HG02943 (cell line): ENCODE results near the gene AGBL1.
"Not testable (repeated sequence)": the region's sequence is repeated elsewhere in the genome, so short reads cannot be mapped to it uniquely, and the experiment has no call there.

Experiments
- ATAC-seq: cut with Tn5 transposase; IDR thresholded peaks from one replicate; pipeline ENCODE4 v1.9.1; 2021; ENCODE audit warnings: mild to moderate bottlenecking, low read depth, moderate library complexity; ENCODE audit not compliant: unreplicated experiment

Gene AGBL1

DNA sequence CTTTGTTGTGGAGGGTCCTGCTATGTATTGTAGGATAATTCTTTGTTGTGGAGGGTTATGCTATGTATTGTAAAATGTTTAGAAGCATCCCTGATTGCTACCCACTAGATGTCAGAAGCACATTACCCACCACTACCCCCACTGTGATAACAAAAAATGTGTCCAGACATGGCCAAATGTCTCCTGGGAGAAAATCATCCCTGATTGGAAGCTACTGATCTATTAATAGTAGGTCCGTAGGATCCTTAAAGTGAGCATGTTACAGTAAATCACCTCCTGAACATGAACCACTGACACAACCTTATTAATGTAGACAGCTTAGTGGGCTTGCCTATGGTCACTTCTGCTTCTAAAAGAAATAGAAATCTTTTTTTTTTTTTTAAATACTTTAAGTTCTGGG lies 884.6 kb downstream of the AGBL1 start:
- no peak for ATAC-seq

DNA sequence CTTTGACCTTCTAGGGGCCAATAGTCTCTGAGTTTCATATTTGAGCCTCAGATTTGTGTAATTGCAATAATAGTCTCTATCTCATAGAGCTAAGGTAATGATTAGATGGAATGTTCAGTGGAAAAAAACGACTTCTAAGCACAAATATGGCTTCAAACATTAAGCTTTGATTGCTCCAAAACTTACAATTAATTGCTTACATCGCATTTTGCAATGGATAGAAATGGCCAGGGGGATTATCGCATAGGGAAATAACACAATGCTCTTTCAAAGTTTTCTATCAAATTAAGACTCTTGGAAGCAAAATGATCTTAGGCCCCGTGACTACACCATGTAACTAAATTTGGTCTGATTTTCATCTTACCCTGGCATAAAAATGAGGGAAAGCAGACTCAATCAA lies 888.6 kb downstream of the AGBL1 start:
- ATAC-seq = no peak

DNA sequence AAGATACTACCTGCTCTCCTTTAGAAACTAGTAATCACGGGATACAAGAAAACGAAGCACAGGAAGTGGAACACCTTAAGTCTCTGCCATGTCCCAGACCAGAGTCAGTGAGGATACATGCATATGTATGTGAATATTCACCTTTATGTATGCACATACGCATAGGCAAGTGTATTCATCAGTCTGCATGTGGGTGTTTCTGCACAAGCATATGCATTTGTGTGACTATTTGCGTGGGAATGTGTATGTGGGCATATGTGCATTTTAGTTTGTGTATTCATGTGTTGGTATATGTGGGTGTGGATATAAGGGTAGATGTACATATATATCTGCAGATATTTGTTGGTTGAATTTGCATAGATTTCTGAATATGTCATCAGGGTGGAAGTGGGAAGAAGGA lies 889.7 kb downstream of the AGBL1 start:
- no peak for ATAC-seq

DNA sequence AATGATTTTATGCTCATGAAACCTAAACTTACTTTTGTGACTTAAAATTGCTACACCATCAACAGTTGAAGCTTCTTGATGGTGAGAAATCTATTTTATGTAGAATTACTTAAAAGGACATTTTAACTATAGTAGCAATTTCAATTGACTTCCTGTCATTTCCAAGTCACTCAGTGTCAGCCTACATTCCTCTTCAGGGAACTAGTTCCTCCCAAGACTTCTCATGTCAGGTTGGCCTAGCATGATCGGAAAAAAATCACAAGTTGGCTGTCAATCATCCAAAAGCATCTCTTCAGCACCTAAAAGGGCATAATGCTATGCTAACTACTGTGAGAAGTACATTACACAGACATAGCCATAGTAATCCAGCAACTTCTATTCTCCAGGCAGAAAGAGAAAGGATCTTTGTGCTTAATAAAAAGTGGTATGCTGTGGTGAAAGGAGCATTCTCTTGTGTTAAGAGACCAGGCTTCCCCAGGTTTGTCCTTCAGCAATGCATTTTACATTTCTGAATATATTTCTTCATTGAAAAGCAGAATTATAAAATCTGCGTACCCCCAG lies 893.7 kb downstream of the AGBL1 start:
- ATAC-seq = no peak

DNA sequence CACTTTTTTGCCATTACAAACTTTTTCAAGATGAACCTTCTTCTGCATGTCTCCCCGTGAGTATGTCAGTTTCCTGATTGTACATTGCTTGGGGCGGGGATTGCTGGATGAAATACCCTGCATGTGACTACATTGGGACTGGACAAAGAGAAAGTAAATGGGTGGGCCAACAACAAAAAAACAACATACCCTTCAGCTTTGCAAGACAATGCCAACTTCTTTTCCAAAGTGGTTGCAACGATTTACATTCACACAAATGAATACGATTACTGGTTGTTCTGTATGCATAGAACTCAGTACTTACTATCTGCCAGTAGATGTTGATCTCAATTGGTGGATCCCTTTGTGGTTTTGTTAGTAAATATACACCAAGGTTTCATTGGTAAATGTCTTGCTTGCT lies 908.4 kb downstream of the AGBL1 start:
- no peak for ATAC-seq

DNA sequence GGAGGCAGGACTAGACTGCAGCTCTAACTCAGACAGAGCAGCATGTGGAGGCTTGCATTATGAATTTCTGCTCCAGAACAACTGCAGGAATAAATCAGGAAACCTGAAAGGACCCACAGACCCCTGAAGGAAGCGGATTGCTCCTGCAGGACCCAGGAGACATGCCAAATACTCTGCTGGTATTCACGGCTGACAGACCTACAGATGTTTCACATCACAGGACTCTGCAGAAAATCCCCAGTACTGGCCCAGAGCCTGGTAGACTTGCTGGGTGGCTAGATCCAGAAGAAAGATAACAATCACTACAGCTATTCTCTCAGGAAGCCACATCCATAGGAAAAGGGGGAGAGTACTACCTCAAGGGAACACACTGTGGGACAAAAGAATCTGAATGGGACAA lies 942.1 kb downstream of the AGBL1 start:
- ATAC-seq = no peak

DNA sequence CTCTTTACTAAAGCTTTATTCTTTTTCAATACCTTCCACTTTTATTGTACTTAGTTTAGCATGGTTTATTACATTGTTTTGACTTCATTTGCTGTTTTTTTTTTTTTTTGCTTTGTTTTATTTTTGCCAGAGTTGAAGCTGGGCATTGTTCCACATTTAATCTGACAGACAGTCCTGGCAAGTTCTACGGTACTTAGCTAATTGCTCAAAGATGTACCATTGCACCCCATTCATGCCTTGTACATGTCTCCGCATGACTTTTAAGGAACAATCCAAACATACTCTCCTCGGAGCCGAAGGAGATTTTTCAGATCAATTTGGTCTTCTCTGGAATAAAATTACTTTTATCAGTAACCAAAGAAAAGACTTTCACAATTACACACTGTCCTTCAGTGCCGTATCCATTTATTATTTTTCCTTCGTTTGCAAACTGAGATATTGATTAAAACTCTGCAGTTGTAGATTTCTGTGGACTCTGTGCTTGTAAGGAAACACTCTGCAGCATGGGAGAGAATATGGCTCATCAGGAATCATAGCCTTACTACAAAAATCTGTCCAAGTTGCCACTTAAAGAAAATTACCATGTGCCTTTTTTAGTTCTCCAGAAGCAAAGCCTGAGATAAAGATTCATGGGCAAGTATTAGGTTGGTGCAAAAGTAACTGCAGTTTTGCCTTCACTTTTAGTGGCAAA lies 952.0 kb downstream of the AGBL1 start:
- ATAC-seq = no peak

DNA sequence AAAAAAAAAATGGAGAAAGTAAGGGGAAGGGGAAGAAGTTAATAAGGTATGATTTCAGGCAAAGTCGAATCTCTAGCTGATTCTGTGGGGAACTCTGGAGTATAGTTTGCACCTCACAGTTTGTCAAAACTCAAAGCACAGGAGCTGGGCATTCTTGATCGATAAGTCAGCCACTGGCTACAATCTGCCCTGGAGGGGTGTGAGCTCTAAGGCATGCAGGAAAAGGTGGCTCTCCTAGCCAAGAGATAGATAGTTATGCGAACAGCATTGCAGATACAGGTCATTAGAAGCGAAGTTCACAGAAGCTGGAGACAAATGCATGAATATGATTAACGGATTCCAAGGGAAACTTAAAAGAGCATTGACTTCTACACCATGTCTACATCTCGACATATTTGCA lies 952.6 kb downstream of the AGBL1 start:
- ATAC-seq = no peak

DNA sequence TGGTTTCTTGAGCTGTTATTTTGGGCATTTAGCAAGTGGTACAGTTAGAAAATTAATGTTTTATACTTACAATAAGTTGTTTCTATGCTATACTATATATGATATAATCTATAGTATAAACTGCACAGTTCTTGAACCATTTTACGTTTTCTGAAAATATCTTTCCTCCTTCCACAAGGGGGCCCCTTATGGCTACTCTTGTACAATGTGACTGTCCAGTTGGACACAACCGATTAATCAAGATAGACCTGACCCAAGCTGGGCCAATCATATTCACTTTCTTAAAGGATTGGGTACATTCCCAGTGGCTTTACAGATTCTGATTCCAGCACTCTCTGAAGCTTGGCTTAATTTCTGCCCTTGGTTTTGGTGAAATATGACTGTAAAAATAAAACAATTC lies 953.4 kb downstream of the AGBL1 start:
- no peak for ATAC-seq

DNA sequence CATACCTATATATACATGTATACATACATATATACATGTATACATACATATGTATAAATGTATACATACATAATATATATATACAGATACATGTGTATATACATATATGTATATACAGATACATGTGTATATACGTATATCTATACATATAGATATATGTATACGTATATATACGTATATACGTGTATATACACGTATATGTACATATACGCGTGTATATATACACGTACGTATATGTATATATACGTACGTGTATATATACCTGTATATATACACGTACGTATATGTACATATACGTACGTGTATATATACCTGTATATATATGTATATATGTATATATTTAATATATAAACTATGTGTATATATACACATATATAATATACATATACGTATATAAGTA lies 955.2 kb downstream of the AGBL1 start:
- no peak for ATAC-seq

DNA sequence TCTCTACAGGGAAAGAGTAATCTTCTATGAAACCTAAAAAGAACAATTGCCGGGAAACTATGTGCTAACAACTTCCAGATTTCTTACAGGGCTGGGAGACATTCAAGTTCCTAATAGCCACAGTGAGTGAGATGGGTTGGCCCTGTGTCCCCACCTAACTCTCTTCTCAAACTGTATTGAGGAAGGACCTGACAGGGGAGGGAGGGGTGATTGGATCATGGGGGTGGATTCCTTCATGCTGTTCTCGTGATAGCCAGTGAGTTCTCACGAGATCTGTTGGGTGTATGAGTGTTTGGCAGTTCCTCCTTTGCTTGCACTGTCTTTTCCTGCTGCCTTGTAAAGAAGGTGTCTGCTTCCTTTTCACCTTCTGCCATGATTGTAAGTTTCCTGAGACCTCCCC lies 958.7 kb downstream of the AGBL1 start:
- no peak for ATAC-seq

DNA sequence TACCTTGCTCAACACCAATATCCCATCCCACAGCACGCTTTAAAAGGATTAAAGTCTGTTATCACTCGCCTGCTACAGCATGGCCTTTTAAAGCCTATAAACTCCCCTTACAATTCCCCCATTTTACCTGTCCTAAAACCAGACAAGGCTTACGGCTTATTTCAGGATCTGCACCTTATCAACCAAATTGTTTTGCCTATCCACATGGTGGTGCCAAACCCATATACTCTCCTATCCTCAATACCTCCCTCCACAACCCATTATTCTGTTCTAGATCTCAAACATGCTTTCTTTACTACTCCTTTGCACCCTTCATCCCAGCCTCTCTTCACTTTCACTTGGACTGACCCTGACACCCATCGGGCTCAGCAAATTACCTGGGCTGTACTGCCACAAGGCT lies 962.9 kb downstream of the AGBL1 start:
- ATAC-seq = not testable (repeated sequence)

DNA sequence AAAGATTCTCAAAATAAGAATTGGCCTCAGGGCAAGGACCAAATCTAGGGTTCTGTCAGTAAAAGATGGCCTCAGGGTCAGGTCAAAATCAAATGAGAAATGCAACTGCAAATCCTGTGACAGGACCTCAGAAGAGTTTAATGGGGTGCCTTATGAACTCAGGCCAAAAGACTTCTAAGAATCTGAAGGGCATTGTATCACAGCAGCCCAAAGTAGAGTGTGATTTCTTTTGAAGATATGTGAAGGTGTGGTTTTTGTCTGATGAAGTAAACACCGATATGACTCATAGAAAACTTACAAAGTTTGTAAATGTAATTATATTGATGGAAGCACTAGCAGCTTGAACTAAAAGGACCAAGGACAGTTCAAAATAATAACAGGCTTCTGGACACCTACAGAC lies 966.1 kb downstream of the AGBL1 start:
- no peak for ATAC-seq

DNA sequence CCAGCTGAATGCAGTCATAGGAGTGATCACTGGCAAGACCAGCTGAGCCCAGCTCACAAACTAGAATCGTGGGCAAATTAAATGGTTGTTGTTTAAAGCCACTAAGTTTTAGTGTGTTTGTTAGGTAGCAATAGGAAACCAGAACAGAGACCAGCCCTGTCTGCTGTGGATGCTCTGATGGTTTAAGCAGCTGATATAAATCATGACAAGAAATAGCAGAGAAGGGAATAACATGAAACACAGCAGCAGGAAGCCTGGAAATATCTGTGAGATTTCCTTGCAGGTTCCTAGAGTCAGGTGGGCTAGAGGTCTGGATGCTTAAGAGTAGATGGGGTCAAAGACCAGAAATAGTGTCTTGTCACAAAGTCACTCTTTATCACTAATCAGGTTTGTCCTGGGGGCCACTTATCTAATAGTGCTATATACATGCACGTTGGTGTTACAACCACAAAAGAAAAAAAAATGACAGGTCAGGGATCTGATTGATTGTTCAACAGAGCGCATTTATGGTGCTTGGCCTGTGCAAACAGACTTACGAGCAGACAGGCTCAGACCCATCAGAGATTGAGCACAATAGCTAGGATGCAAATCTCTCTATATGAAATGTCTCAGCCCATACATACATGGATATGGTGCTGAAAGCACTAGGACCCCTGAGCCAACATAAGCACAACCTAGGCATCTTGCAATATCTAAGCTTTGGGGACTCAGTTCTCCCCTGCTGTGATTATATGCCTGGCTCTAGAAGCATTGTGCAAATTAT lies 967.7 kb downstream of the AGBL1 start:
- no peak for ATAC-seq
